NT2/D1 (cell line): ENCODE data around the gene GPC6.

Experiments used
- DNase-seq: peaks from one replicate; pipeline ENCODE4 v3.0.0-alpha.2; 2011; ENCODE audit warnings: low read depth, low spot score
- H3K27me3 ChIP-seq: 2 replicates; pipeline ENCODE4 v1.6.0; 2011; ENCODE audit warnings: mild to moderate bottlenecking; ENCODE audit not compliant: insufficient read length, insufficient read depth
- H3K36me3 ChIP-seq: 2 replicates; pipeline ENCODE4 v1.6.1; 2011; ENCODE audit warnings: mild to moderate bottlenecking, low read length, mixed read lengths; ENCODE audit not compliant: insufficient read depth, insufficient read length
- H3K4me1 ChIP-seq: 2 replicates; pipeline ENCODE4 v1.5.1; 2011; ENCODE audit not compliant: insufficient read depth, insufficient read length
- H3K4me3 ChIP-seq: 2 replicates; pipeline ENCODE4 v1.5.1; 2011; ENCODE audit warnings: low read depth; ENCODE audit not compliant: insufficient read length
- H3K9ac ChIP-seq: 2 replicates; pipeline ENCODE4 v1.6.0; 2011; ENCODE audit warnings: low read depth; ENCODE audit not compliant: insufficient read length
- H3K9me3 ChIP-seq: 2 replicates; pipeline ENCODE4 v1.5.1; 2011; ENCODE audit warnings: mild to moderate bottlenecking, low read length; ENCODE audit not compliant: insufficient read depth
- SUZ12 ChIP-seq: IDR thresholded peaks from 2 replicates; pipeline ENCODE4 v1.6.1; 2011; ENCODE audit not compliant: insufficient read length, insufficient read depth; ENCODE audit errors: extremely low read depth
- YY1 ChIP-seq: IDR thresholded peaks from 2 replicates; pipeline ENCODE4 v1.6.1; 2011; ENCODE audit not compliant: insufficient read length, insufficient read depth
- ZNF274 ChIP-seq: IDR thresholded peaks from 2 replicates; pipeline ENCODE4 v1.6.1; 2011; ENCODE audit warnings: mild to moderate bottlenecking, low read depth, low read length

Gene GPC6

DNA sequence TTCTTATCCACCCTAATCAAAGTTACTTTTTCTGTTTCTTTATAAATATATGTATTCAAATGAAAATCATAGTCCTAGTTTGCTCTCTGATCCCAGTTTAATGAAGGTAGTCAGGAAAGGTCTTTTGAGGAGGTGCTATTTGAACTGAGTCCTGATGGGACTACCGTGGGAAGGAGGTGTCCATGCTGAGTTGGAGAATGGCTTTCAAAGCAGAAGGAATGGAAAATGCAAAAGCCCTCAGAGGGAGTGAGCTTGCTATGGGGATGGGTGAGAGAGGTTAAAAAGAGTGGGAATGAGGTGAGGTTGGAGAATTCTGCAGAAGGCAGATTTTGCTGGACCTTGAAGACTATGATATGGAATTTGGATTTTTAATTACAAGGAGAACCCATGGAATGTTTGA, 193.6 kb downstream of the GPC6 start:
- H3K4me3 ChIP-seq = no peak overlapping the region
- H3K36me3 ChIP-seq = no peaks in the 10 kb centered on the region
- H3K9ac ChIP-seq = no peak overlapping the region
- no peak for TF ChIP-seq ZNF274
- TF ChIP-seq SUZ12 = no peak
- no peak for TF ChIP-seq YY1
- no peaks in the 10 kb centered on the region for H3K27me3 ChIP-seq
- peak; percentile 18 for DNase-seq
- no peaks in the 10 kb centered on the region for H3K4me1 ChIP-seq
- no peaks in the 10 kb centered on the region for H3K9me3 ChIP-seq

DNA sequence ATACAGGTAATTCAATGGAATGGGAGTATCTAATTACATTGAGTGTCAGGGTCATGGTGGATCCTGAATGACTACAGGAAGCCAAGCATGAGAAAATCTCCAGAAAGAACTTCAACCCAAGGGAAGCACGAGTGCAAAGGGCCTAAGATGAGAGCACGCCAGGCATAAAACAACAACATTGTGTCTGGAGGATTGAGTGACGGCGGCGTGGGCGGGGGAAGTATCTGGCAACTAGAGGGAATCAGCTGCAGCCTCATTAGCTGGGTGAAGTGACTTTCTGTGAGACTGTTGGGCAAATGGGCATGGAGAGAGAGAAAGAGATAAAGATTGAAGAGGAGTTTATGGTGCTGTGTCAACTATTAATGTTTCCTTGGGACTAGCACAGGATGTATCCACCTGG, 194.3 kb downstream of the GPC6 start:
- H3K36me3 ChIP-seq = no peaks in the 10 kb centered on the region
- DNase-seq = no peak
- TF ChIP-seq SUZ12 (no peak), YY1 (no peak), ZNF274 (no peak)
- H3K4me1 ChIP-seq = no peaks in the 10 kb centered on the region
- H3K9me3 ChIP-seq = no peaks in the 10 kb centered on the region
- no peak overlapping the region for H3K4me3 ChIP-seq
- H3K27me3 ChIP-seq = no peaks in the 10 kb centered on the region
- H3K9ac ChIP-seq = no peak overlapping the region

DNA sequence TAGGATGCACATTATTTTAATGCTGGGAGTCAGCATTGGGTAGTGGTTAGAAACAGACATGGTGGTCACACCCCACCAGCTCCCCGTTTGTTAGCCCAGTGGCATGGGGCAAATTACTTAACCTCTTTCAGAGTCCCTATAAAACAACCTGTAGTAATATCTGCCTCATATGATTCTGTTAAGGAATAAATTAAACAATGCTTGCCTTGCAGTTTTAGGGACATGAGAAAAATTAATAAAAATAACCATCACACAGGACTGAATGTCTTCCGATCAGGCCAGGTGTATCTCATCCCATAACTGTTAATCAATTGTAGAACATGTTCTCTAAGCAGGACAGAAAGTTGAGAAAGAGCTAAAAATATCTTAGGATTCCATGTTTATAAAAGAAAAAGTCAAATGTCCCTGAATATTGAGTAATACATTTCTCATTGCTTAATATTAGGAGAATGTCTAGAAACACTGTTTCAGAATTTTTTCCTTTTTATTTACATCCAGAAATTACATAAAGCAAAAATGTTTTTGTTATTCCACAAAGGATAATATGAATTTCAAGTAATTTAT, 196.5 kb downstream of the GPC6 start:
- no peak for TF ChIP-seq SUZ12
- TF ChIP-seq ZNF274 = no peak
- no peak for TF ChIP-seq YY1
- no peaks in the 10 kb centered on the region for H3K36me3 ChIP-seq
- DNase-seq = no peak
- H3K9ac ChIP-seq = no peak overlapping the region
- H3K4me3 ChIP-seq = no peak overlapping the region
- H3K4me1 ChIP-seq = no peaks in the 10 kb centered on the region
- no peaks in the 10 kb centered on the region for H3K9me3 ChIP-seq
- no peaks in the 10 kb centered on the region for H3K27me3 ChIP-seq

DNA sequence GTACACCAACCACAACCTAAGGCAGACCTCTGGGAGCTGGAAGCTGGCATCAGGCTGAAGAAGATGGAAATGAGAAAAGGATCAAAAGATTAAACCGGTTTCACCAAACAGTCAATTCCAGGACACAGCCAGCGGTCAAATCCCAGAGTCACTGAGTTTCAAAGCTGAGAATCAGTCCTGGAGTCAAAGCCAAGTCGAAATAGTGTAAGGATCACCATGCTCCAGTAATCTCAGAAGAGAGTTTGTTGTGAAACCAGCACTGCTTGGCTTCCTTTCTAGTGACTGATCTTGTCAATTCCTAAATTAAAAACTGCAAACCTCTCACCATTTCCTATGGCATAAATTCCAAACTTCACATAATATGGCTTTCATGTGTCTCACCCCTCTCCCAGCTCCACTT, 198.8 kb downstream of the GPC6 start:
- H3K36me3 ChIP-seq = no peaks in the 10 kb centered on the region
- H3K4me3 ChIP-seq = no peak overlapping the region
- no peaks in the 10 kb centered on the region for H3K9me3 ChIP-seq
- TF ChIP-seq YY1 = no peak
- TF ChIP-seq SUZ12 = no peak
- TF ChIP-seq ZNF274 = no peak
- no peak for DNase-seq
- H3K9ac ChIP-seq = no peak overlapping the region
- no peaks in the 10 kb centered on the region for H3K4me1 ChIP-seq
- no peaks in the 10 kb centered on the region for H3K27me3 ChIP-seq

DNA sequence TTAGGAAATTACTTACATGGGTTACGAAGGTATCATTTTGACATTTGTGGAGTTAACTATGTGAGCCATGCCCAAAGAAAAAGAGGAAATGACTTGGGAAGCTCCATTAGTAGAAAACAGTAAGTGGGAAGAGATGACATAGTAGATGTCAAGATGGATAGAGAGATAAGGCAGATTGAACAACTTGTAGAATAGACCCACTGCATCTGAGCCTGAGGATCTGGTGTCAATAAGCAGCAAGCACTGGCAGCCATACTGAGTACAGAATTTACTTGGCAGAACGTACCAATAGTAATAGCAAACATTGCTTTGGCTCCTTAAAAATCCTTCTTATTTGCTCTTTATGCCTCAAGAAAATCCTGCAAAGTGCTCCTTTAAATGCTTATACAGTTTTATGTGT, 203.8 kb downstream of the GPC6 start:
- H3K4me3 ChIP-seq = no peak overlapping the region
- no peak for TF ChIP-seq SUZ12
- TF ChIP-seq YY1 = no peak
- no peak for DNase-seq

DNA sequence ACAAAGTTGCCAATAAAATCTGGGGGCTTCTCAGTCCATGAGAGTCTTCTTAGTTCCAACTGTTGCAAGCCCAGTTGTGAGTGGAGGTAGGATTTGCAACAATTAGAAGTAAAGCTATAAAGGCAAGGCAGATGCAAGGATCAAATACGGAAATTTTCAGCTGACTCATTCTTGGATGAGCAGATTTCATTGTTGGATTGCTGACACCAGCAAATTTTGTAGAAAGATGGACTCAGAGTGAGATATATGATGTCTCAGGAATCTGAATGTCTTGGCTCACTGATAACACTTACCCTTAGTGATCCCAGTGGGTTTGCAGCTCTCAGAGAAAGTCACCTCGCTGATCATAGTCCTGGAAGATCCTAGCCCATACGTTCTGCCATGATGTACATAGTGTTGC, 209.0 kb downstream of the GPC6 start:
- no peak for DNase-seq
- H3K4me1 ChIP-seq = no peaks in the 10 kb centered on the region
- no peak overlapping the region for H3K9ac ChIP-seq
- H3K4me3 ChIP-seq = no peak overlapping the region
- H3K27me3 ChIP-seq = no peaks in the 10 kb centered on the region
- TF ChIP-seq ZNF274 = no peak
- TF ChIP-seq YY1 = no peak
- no peak for TF ChIP-seq SUZ12
- H3K9me3 ChIP-seq = no peaks in the 10 kb centered on the region
- no peaks in the 10 kb centered on the region for H3K36me3 ChIP-seq

More for the DNA sequence above, 203.8 kb downstream of the GPC6 start:
- no peaks in the 10 kb centered on the region for H3K27me3 ChIP-seq
- H3K9ac ChIP-seq = no peak overlapping the region
- H3K9me3 ChIP-seq = no peaks in the 10 kb centered on the region
- H3K36me3 ChIP-seq = no peaks in the 10 kb centered on the region
- no peaks in the 10 kb centered on the region for H3K4me1 ChIP-seq

DNA sequence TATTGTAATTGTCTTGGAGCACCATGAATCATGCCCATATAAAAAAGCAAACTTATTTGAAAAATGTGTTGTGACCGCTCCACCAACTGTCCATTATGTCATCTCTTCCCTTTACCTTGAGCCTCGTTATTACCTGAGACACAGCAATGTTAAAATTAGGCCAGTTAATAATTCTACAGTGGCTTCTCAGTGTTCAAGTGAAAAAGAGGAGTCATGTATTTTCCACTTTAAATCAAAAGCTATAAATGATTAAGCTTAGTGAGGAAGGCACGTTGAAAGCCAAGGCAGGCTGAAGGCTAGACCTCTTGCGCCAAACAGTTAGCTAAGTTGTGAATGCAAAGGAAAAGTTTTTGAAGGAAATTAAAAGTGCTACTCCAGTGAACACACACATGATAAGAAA, 210.5 kb downstream of the GPC6 start:
- Histone ChIP-seq H3K4me1 (no peaks in the 10 kb centered on the region), H3K36me3 (no peaks in the 10 kb centered on the region), H3K4me3 (no peak overlapping the region), H3K27me3 (no peaks in the 10 kb centered on the region), H3K9me3 (no peaks in the 10 kb centered on the region), H3K9ac (no peak overlapping the region)
- DNase-seq = no peak
- no peak for TF ChIP-seq YY1
- no peak for TF ChIP-seq SUZ12
- TF ChIP-seq ZNF274 = no peak
